Activated CD8-positive, alpha-beta memory T cell treated with anti-CD3 and anti-CD28 coated beads, Interleukin-2, amount 50 U/mL, for 4 hours (primary cell): Measurements from ENCODE around the gene B3GALT5.

Source experiments
- DNase-seq: peaks from one replicate; pipeline ENCODE4 v3.0.0-alpha.2; 2020

Gene B3GALT5

GRCh38 chr21:39707316-39707715, 94.6 kb downstream of the B3GALT5 start:
- DNase-seq = no peak

- DNase-seq = no peak
Observed at GRCh38 chr21:39710866-39711265, 98.1 kb downstream of the B3GALT5 start.

- DNase-seq = no peak
Observed at GRCh38 chr21:39712273-39712672, 99.5 kb downstream of the B3GALT5 start.

GRCh38 chr21:39712976-39713375, 100.2 kb downstream of the B3GALT5 start:
- no peak for DNase-seq

GRCh38 chr21:39713905-39714304, 101.2 kb downstream of the B3GALT5 start:
- DNase-seq = no peak

- no peak for DNase-seq
Observed at GRCh38 chr21:39714331-39714730, 101.6 kb downstream of the B3GALT5 start.

GRCh38 chr21:39715804-39716397, 103.2 kb downstream of the B3GALT5 start:
- peak; percentile 19 for DNase-seq

GRCh38 chr21:39720126-39720778, 107.5 kb downstream of the B3GALT5 start:
- no peak for DNase-seq

- DNase-seq = no peak
Observed at GRCh38 chr21:39721885-39722284, 109.1 kb downstream of the B3GALT5 start.
